ENCODE data around the gene CTNNA1.

CTNNA1 gene

DNA sequence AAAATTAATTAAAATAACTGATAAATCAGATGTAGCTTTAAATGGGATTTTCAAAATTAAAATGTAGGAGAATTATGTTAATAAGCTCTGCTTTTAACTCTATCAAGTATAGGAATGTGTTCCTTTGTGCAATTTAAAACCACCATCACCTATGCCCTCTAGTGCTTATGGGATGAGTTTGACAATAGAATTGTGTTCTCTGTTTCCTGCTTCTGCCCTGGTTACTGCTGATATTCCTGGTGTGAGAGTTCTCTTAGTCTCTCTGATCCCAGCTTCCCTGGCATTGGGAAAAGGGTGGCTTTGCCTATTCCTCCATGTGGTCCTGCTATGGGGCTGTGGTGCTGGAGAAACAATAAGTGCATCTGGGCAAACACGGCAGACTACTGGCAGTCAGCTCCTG lies 113.8 kb downstream of the CTNNA1 start (continued):
- TF ChIP-seq, protein P1, sequence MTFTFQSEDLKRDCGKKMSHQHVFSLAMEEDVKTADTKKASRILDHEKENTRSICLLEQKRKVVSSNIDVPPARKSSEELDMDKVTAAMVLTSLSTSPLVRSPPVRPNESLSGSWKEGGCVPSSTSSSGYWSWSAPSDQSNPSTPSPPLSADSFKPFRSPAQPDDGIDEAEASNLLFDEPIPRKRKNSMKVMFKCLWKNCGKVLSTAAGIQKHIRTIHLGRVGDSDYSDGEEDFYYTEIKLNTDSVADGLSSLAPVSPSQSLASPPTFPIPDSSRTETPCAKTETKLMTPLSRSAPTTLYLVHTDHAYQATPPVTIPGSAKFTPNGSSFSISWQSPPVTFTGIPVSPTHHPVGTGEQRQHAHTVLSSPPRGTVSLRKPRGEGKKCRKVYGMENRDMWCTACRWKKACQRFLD (tag by site-specific recombination; IDR thresholded peaks at IDR 0.05): no peak
- no peak for TF ChIP-seq HOXD13 (CRISPR knock-in tag; IDR thresholded peaks at IDR 0.05; ENCODE audit: borderline replicate concordance)

DNA sequence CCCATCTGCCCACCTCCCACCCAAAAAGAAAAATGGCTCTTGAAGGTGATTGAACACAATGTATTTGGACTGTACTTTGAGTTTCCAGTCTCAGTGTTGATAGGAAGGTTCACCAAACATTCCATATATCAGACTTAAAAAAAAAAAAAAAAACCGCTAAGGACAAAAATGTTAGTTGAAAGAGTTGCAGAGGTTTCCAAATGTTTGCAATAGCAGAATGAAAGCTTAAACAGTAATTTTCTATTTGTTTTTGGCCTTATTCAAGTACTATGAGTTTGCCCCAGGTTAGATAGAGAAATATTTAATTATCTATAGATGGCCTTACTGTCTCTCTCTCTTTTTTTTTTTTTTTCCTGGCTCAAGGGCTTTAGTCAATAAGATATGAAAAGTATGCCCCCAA lies 115.8 kb downstream of the CTNNA1 start:
- ChIA-PET POLR2A (no interaction called here), CTCF (no interaction called here)
- Histone ChIP-seq H3K4me1 (ENCODE audit: control insufficient read depth, insufficient read depth, low read length) (peaks cover 30% of the 10 kb centered on the region), H3K9me3 (ENCODE audit: control insufficient read depth, insufficient read depth, low read depth, low read length) (no peaks in the 10 kb centered on the region), H3K27ac (ENCODE audit: extremely low read depth, low read depth, low read length) (no peak overlapping the region), H3K36me3 (ENCODE audit: control insufficient read depth in 2 of 2, insufficient read depth in 1 of 2, low read length in 2 of 2) (no peaks in the 10 kb centered on the region), H3K4me3 (ENCODE audit: low read depth, low read length) (no peak overlapping the region)
- TF ChIP-seq, protein P2, sequence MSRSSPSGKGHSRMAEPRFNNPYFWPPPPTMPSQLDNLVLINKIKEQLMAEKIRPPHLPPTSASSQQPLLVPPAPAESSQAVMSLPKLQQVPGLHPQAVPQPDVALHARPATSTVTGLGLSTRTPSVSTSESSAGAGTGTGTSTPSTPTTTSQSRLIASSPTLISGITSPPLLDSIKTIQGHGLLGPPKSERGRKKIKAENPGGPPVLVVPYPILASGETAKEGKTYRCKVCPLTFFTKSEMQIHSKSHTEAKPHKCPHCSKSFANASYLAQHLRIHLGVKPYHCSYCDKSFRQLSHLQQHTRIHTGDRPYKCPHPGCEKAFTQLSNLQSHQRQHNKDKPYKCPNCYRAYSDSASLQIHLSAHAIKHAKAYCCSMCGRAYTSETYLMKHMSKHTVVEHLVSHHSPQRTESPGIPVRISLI (tag by site-specific recombination; IDR thresholded peaks at IDR 0.05): 0 out of 2 replicates have a peak, but pooled peaks have one; percentile 13
- no peak for TF ChIP-seq ZNF24 (tag by site-specific recombination; IDR thresholded peaks at IDR 0.05)
- no peak for TF ChIP-seq KLF16 (tag by site-specific recombination; IDR thresholded peaks at IDR 0.05)

DNA sequence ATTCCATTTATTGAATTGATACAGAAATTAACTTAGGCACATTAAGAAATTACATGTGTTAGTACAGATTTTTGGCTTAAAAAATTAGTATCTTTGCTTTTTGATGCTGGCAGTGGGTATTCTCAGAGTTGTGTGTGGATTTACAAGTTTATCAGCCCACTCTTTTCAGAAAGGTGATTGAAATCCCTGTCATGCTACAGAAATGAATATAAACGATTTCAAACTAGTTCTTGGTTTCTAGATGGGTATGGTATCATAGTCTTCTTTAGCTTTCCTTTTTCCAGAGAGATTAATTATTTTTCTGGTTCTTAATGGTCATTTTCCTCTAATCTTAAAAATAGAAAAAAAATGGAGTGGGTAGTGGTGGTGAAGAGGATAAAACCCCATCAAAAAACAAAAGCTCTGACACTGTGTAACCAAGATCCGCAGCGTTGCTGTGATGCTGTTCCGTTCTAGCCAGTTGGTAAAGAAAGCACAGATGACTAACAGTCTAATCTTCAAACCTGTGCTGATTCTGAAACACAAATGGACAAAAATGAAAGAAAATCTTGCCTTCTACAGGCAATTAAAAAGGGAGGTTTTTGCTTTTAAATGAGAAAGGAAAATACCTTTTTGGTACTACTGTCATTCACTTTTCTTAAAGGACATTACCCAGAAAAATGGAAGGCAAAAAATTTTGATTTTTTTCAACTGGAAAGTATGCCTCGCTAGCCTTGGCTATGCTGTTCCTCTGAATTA lies 116.7 kb downstream of the CTNNA1 start:
- Histone ChIP-seq H3K4me3 (ENCODE audit: low read depth, low read length) (no peak overlapping the region), H3K9me3 (ENCODE audit: control insufficient read depth, insufficient read depth, low read depth, low read length) (no peaks in the 10 kb centered on the region), H3K4me1 (ENCODE audit: control insufficient read depth, insufficient read depth, low read length) (peaks cover 36% of the 10 kb centered on the region), H3K36me3 (ENCODE audit: control insufficient read depth in 2 of 2, insufficient read depth in 1 of 2, low read length in 2 of 2) (no peaks in the 10 kb centered on the region), H3K27ac (ENCODE audit: extremely low read depth, low read depth, low read length) (no peak overlapping the region)
- CTCF ChIA-PET: interaction anchor here (0.6 to 0.7 kb wide), 2 partner anchors 8 to 16 kb away, joined by 3 to 4 read pairs; no protein-coding TSS in a partner anchor
- TF ChIP-seq ZNF768 (tag by site-specific recombination; IDR thresholded peaks at IDR 0.05) (no peak), ZNF571 (tag by site-specific recombination; IDR thresholded peaks at IDR 0.05) (no peak), PRDM1 (tag by site-specific recombination; IDR thresholded peaks at IDR 0.05) (peak; percentile 75), ZNF416 (tag by site-specific recombination; IDR thresholded peaks at IDR 0.05) (no peak), ZNF600 (tag by site-specific recombination; IDR thresholded peaks at IDR 0.05) (0 out of 2 replicates have a peak, but pooled peaks have one; percentile 29), ZSCAN16 (tag by site-specific recombination; IDR thresholded peaks at IDR 0.05) (no peak), SALL2 (tag by site-specific recombination; IDR thresholded peaks at IDR 0.05; ENCODE audit: borderline replicate concordance) (no peak), ZNF660 (tag by site-specific recombination; IDR thresholded peaks at IDR 0.05) (0 out of 2 replicates have a peak, but pooled peaks have one; percentile 15), ZFP37 (tag by site-specific recombination; IDR thresholded peaks at IDR 0.05) (no peak), ZNF174 (tag by site-specific recombination; IDR thresholded peaks at IDR 0.05) (no peak)
- TF ChIP-seq, protein P3, sequence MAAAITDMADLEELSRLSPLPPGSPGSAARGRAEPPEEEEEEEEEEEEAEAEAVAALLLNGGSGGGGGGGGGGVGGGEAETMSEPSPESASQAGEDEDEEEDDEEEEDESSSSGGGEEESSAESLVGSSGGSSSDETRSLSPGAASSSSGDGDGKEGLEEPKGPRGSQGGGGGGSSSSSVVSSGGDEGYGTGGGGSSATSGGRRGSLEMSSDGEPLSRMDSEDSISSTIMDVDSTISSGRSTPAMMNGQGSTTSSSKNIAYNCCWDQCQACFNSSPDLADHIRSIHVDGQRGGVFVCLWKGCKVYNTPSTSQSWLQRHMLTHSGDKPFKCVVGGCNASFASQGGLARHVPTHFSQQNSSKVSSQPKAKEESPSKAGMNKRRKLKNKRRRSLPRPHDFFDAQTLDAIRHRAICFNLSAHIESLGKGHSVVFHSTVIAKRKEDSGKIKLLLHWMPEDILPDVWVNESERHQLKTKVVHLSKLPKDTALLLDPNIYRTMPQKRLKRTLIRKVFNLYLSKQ (tag by site-specific recombination; IDR thresholded peaks at IDR 0.05; ENCODE audit: borderline replicate concordance): no peak
- TF ChIP-seq, protein P4, sequence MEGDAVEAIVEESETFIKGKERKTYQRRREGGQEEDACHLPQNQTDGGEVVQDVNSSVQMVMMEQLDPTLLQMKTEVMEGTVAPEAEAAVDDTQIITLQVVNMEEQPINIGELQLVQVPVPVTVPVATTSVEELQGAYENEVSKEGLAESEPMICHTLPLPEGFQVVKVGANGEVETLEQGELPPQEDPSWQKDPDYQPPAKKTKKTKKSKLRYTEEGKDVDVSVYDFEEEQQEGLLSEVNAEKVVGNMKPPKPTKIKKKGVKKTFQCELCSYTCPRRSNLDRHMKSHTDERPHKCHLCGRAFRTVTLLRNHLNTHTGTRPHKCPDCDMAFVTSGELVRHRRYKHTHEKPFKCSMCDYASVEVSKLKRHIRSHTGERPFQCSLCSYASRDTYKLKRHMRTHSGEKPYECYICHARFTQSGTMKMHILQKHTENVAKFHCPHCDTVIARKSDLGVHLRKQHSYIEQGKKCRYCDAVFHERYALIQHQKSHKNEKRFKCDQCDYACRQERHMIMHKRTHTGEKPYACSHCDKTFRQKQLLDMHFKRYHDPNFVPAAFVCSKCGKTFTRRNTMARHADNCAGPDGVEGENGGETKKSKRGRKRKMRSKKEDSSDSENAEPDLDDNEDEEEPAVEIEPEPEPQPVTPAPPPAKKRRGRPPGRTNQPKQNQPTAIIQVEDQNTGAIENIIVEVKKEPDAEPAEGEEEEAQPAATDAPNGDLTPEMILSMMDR (tag by site-specific recombination; IDR thresholded peaks at IDR 0.05): no peak
- TF ChIP-seq, protein P1 (tag by site-specific recombination; IDR thresholded peaks at IDR 0.05): no peak
- POLR2A ChIA-PET: no interaction called here

All from HEK293 (cell line).